Keratinocyte (primary cell): ENCODE results near the gene MED12. TPM values are rescaled to one million over a fixed set of nuclear protein-coding genes. Genes with fewer than 3 reads are reported as not detected.

ENCODE experiments used
- DNase-seq: peaks from one replicate; pipeline ENCODE4 v3.0.0-alpha.2; 2011; ENCODE audit warnings: low read depth, missing footprints, low spot score
- FAIRE-seq: peaks from 2 replicates; lab custom pipeline; 2011; peaks lifted over from hg19 to GRCh38; lab: Jason Lieb, UNC
- H2AFZ ChIP-seq: 2 replicates; pipeline ENCODE4 v1.6.0; 2012; ENCODE audit warnings: low read length, control low read depth, inconsistent platforms; ENCODE audit not compliant: control insufficient read depth
- H3K27ac ChIP-seq: 2 replicates; pipeline ENCODE4 v1.5.1; 2011; ENCODE audit warnings: low read length; ENCODE audit not compliant: control insufficient read depth, insufficient read depth
- H3K27me3 ChIP-seq: 3 replicates; pipeline ENCODE4 v1.6.0; 2011; ENCODE audit warnings: low read length; ENCODE audit not compliant: control insufficient read depth, insufficient read depth; ENCODE audit errors: extremely low read depth
- H3K36me3 ChIP-seq, 2 experiments: 2 replicates in 1 of 2; 3 replicates in 1 of 2; pipeline ENCODE4 v1.5.1; 2011; ENCODE audit warnings: low read length in 2 of 2, mild to moderate bottlenecking in 1 of 2; ENCODE audit not compliant: control insufficient read depth in 2 of 2, insufficient read depth in 2 of 2; ENCODE audit errors: extremely low read depth in 1 of 2
- H3K4me1 ChIP-seq: 3 replicates; pipeline ENCODE4 v1.5.1; 2011; ENCODE audit warnings: low read length; ENCODE audit not compliant: control insufficient read depth, insufficient read depth; ENCODE audit errors: extremely low read depth
- H3K4me2 ChIP-seq: 3 replicates; pipeline ENCODE4 v1.6.0; 2011; ENCODE audit warnings: low read depth, low read length; ENCODE audit not compliant: control insufficient read depth, insufficient read depth; ENCODE audit errors: extremely low read depth
- H3K4me3 ChIP-seq, 3 experiments: fragments of 200-600 bp in 1 of 3; sonication (generic) in 1 of 3; 2 replicates in 2 of 3; 3 replicates in 1 of 3; pipeline ENCODE4 v1.5.1; 2011 to 2016; ENCODE audit warnings: low read length in 3 of 3, mild to moderate bottlenecking in 3 of 3, control low read depth in 2 of 3, inconsistent platforms in 1 of 3, low read depth in 1 of 3, mixed read lengths in 1 of 3, mixed run types in 1 of 3, moderate library complexity in 1 of 3; ENCODE audit not compliant: control insufficient read depth in 2 of 3, insufficient read depth in 2 of 3; ENCODE audit errors: extremely low read depth in 1 of 3
- H3K79me2 ChIP-seq: 2 replicates; pipeline ENCODE4 v1.6.0; 2012; ENCODE audit warnings: low read length; ENCODE audit not compliant: control insufficient read depth, insufficient read depth
- H3K9ac ChIP-seq: 3 replicates; pipeline ENCODE4 v1.6.0; 2011; ENCODE audit warnings: low read length; ENCODE audit not compliant: control insufficient read depth, insufficient read depth; ENCODE audit errors: extremely low read depth
- H3K9me1 ChIP-seq: 3 replicates; pipeline ENCODE4 v1.6.0; 2011; ENCODE audit warnings: low read length; ENCODE audit not compliant: control insufficient read depth, insufficient read depth; ENCODE audit errors: extremely low read depth
- H3K9me3 ChIP-seq: 2 replicates; pipeline ENCODE4 v1.5.1; 2012; ENCODE audit warnings: low read depth, low read length; ENCODE audit not compliant: control insufficient read depth
- H4K20me1 ChIP-seq: 3 replicates; pipeline ENCODE4 v1.6.0; 2011; ENCODE audit warnings: low read length; ENCODE audit not compliant: control insufficient read depth, insufficient read depth; ENCODE audit errors: extremely low read depth
- CTCF ChIP-seq, 3 experiments: IDR thresholded peaks in 1 of 3; conservative IDR thresholded peaks in 1 of 3; optimal IDR thresholded peaks in 1 of 3; 2 replicates in 2 of 3; 3 replicates in 1 of 3; pipeline versions ENCODE3 to v1.5.1; 2011; ENCODE audit warnings: low read length in 3 of 3, mild to moderate bottlenecking in 3 of 3, moderate library complexity in 2 of 3, control low read depth in 1 of 3, inconsistent platforms in 1 of 3; ENCODE audit not compliant: insufficient read depth in 2 of 3; ENCODE audit errors: extremely low read depth in 1 of 3
- EZH2 ChIP-seq: IDR thresholded peaks from one replicate; pipeline ENCODE4 v1.6.1; 2012; ENCODE audit warnings: inconsistent platforms, mild to moderate bottlenecking, low read length, moderate library complexity
- dilution Hi-C: fragments of 300-500 bp; cut with MboI; formaldehyde crosslinking; loops from one replicate; pipeline ENCODE4 v1.7.0; 2020; ENCODE audit warnings: low sequenced_read_pairs; ENCODE audit not compliant: extremely low pct_ligation_motif_present
- polyA plus RNA-seq, 5 experiments: library from polyadenylated mRNA; depleted of rRNA in 3 of 5; stranded (reverse) in 3 of 5; stranded (forward) in 1 of 5; unstranded in 1 of 5; fragments of >200 nt; gene quantifications; 1 replicate in 1 of 5; 2 replicates in 3 of 5; 3 replicates in 1 of 5; pipeline versions ENCODE4 v1.2.1 to v1.2.3, GENCODE V29; 2011 to 2012; ENCODE audit warnings: missing spikeins in 2 of 5, low read depth in 1 of 5, low replicate concordance in 1 of 5

The MED12 gene
- polyA plus RNA-seq, 1 donor (not counting 4 experiments of a cell fraction or from before 2014, with no cell fraction given), result 4.2 TPM

GRCh38 chrX:71091263-71091662 is 27.1 kb upstream of the MED12 start:
- dilution Hi-C loops, result no loop called here
- FAIRE-seq, result no peak
- Histone ChIP-seq H3K4me2 (no peak overlapping the region), H3K4me1 (no peaks in the 10 kb centered on the region), H2AFZ (no peak overlapping the region), H3K27me3 (no peaks in the 10 kb centered on the region), H3K27ac (no peak overlapping the region), H4K20me1 (no peaks in the 10 kb centered on the region), H3K79me2 (no peaks in the 10 kb centered on the region), H3K36me3 (no peaks in the 10 kb centered on the region), H3K9me1 (no peaks in the 10 kb centered on the region), H3K4me3 (no peak overlapping the region), H3K9me3 (no peaks in the 10 kb centered on the region), H3K9ac (no peak overlapping the region)
- TF ChIP-seq EZH2 (no peak), CTCF (optimal IDR thresholded peaks at IDR 0.05 in 1 of 3, IDR thresholded peaks at IDR 0.05 in 1 of 3, conservative IDR thresholded peaks at IDR 0.05 in 1 of 3; ENCODE audit: extremely low read depth in 1 of 3, insufficient read depth in 2 of 3, low read length in 3 of 3) (no peak)
- DNase-seq, result no peak

GRCh38 chrX:71095033-71095432 is 23.4 kb upstream of the MED12 start:
- Histone ChIP-seq H3K9me3 (no peaks in the 10 kb centered on the region), H3K36me3 (no peaks in the 10 kb centered on the region), H2AFZ (peak overlapping the region; percentile 87), H3K9me1 (no peaks in the 10 kb centered on the region), H3K27me3 (no peaks in the 10 kb centered on the region), H4K20me1 (no peaks in the 10 kb centered on the region), H3K27ac (no peak overlapping the region), H3K4me3 (peak overlapping the region; percentile 46 to 70 (median 48)), H3K4me1 (no peaks in the 10 kb centered on the region), H3K4me2 (peak overlapping the region; percentile 63), H3K79me2 (no peaks in the 10 kb centered on the region), H3K9ac (peak overlapping the region; percentile 67)
- peak; percentile 41 for FAIRE-seq
- dilution Hi-C loops, result no loop called here
- TF ChIP-seq EZH2, result no peak
- TF ChIP-seq CTCF (optimal IDR thresholded peaks at IDR 0.05 in 1 of 3, IDR thresholded peaks at IDR 0.05 in 1 of 3, conservative IDR thresholded peaks at IDR 0.05 in 1 of 3; ENCODE audit: extremely low read depth in 1 of 3, insufficient read depth in 2 of 3, low read length in 3 of 3), result no peak
- DNase-seq, result no peak
